HepG2 (cell line): Measurements from ENCODE around the gene SPATS2. TPM values are rescaled to one million over a fixed set of nuclear protein-coding genes. Genes with fewer than 3 reads are reported as not detected.

Experiments
- ATAC-seq: fragments of 200-7000 bp; cut with Tn5 transposase; 3 replicates; pipeline ENCODE4 v1.9.1; 2020; ENCODE audit warnings: mild to moderate bottlenecking, moderate library complexity
- BruUV-seq: library from RNA; stranded (reverse); fragments of 400-500 nt; replicated peaks from 2 replicates; lab custom pipeline; 2021; lab: Mats Ljungman, UMichigan
- CTCF ChIA-PET: fragments of 300-600 bp; formaldehyde crosslinking; extraction: SDS; loops from one replicate; lab custom pipeline; 2021; ENCODE audit warnings: low total read pairs, inconsistent platforms, low intra/inter-chr PET ratio; lab: Yijun Ruan, JAX
- POLR2A ChIA-PET: fragments of 350-600 bp; sonication (Branson Sonifier 250); formaldehyde crosslinking; loops from one replicate; lab custom pipeline; 2020; ENCODE audit warnings: antibody characterized with exemption, inconsistent platforms; lab: Yijun Ruan, JAX
- DNase-seq: peaks from one replicate; pipeline ENCODE4 v3.0.0-alpha.2; 2015; ENCODE audit warnings: low spot score
- FAIRE-seq: peaks from 3 replicates; lab custom pipeline; 2011; peaks lifted over from hg19 to GRCh38; lab: Jason Lieb, UNC
- H2AFZ ChIP-seq: one replicate; pipeline ENCODE4 v1.6.1; 2011; ENCODE audit warnings: low read length, inconsistent platforms
- H3K27ac ChIP-seq: fragments of 300-600 bp; 3 replicates; pipeline ENCODE4 v1.8.0; 2011; ENCODE audit warnings: mixed run types, mild to moderate bottlenecking, mixed read lengths, low read length, inconsistent platforms; ENCODE audit not compliant: insufficient read depth; ENCODE audit errors: extremely low read length
- H3K27me3 ChIP-seq, 2 experiments: fragments of 200-600 bp in 1 of 2; 2 replicates in 1 of 2; 3 replicates in 1 of 2; pipeline versions ENCODE4 v1.6.0 to v1.8.0; 2011; ENCODE audit warnings: low read length in 2 of 2, mild to moderate bottlenecking in 2 of 2, moderate library complexity in 2 of 2, inconsistent platforms in 1 of 2; ENCODE audit not compliant: insufficient read depth in 2 of 2, control insufficient read depth in 1 of 2
- H3K36me3 ChIP-seq, 2 experiments: fragments of 200-600 bp in 1 of 2; replicated peaks in 1 of 2; 2 replicates in 1 of 2; 3 replicates in 1 of 2; pipeline versions ENCODE4 v1.5.1 to v1.8.0; 2011; ENCODE audit warnings: low read length in 2 of 2, inconsistent platforms in 1 of 2; ENCODE audit not compliant: insufficient read depth in 2 of 2, control insufficient read depth in 1 of 2
- H3K4me1 ChIP-seq: 2 replicates; pipeline ENCODE4 v1.5.1; 2012; ENCODE audit warnings: low read length, inconsistent platforms; ENCODE audit not compliant: insufficient read depth
- H3K4me2 ChIP-seq: 2 replicates; pipeline ENCODE4 v1.6.0; 2011; ENCODE audit warnings: low read depth, low read length, inconsistent platforms
- H3K4me3 ChIP-seq, 3 experiments: fragments of 200-600 bp in 1 of 3; sonication (generic), shearing (Covaris generic) in 1 of 3; replicated peaks in 1 of 3; 2 replicates each; pipeline ENCODE4 v1.5.1; 2011 to 2016; ENCODE audit warnings: low read length in 3 of 3, inconsistent platforms in 2 of 3, low read depth in 2 of 3, mild to moderate bottlenecking in 2 of 3, control low read depth in 1 of 3, mixed read lengths in 1 of 3; ENCODE audit not compliant: insufficient read depth in 1 of 3
- H3K79me2 ChIP-seq: one replicate; pipeline ENCODE4 v1.6.1; 2011; ENCODE audit warnings: low read length, inconsistent platforms; ENCODE audit not compliant: insufficient read depth
- H3K9ac ChIP-seq: 2 replicates; pipeline ENCODE4 v1.6.0; 2011; ENCODE audit warnings: mild to moderate bottlenecking, low read depth, low read length, inconsistent platforms; ENCODE audit not compliant: insufficient read depth
- H3K9me3 ChIP-seq: 2 replicates; pipeline ENCODE4 v1.5.1; 2012; ENCODE audit warnings: mild to moderate bottlenecking, low read length
- H4K20me1 ChIP-seq: 2 replicates; pipeline ENCODE4 v1.6.0; 2011; ENCODE audit warnings: inconsistent platforms, mild to moderate bottlenecking, low read length, moderate library complexity; ENCODE audit not compliant: insufficient read depth
- HNRNPL ChIP-seq: fragments of 200-400 bp; formaldehyde crosslinking; IDR thresholded peaks from 2 replicates; pipeline ENCODE4 v1.6.1; 2017; ENCODE audit warnings: mild to moderate bottlenecking, low read depth, low read length
- ISL2 ChIP-seq: sonication (generic); formaldehyde crosslinking; IDR thresholded peaks from 2 replicates; pipeline ENCODE4 v1.5.0; 2020; ENCODE audit warnings: missing genetic modification reagents
- KAT2B ChIP-seq: fragments of 150-350 bp; IDR thresholded peaks from 2 replicates; pipeline ENCODE4 v1.6.1; 2014; ENCODE audit warnings: low read depth, low read length, borderline replicate concordance
- MED8 ChIP-seq: sonication (generic); formaldehyde crosslinking; IDR thresholded peaks from 2 replicates; pipeline ENCODE4 v1.8.1; 2023; ENCODE audit warnings: mild to moderate bottlenecking, missing genetic modification reagents; ENCODE audit not compliant: insufficient replicate concordance
- ZNF670 ChIP-seq: sonication (generic); formaldehyde crosslinking; IDR thresholded peaks from 2 replicates; pipeline ENCODE4 v1.8.0; 2022; ENCODE audit warnings: mild to moderate bottlenecking, missing genetic modification reagents, borderline replicate concordance
- WGBS: methylation state at CpG from one replicate; pipeline ENCODE4 v1.1.6; 2017; ENCODE audit warnings: low lambda C conversion rate; 5-methylcytosine and 5-hydroxymethylcytosine counted together
- in situ Hi-C: cut with HindIII; loops from 2 replicates; pipeline ENCODE4 v1.10.0; 2017; ENCODE audit warnings: low pct_unique_long_range_greater_than_20kb; ENCODE audit not compliant: extremely low pct_ligation_motif_present
- intact Hi-C: fragments of 100-400 bp; cut with micrococcal nuclease; formaldehyde crosslinking; loops from one replicate; pipeline ENCODE4 v1.10.0; 2022; ENCODE audit not compliant: unreplicated experiment
- polyA plus RNA-seq, 8 experiments: library from polyadenylated mRNA; depleted of rRNA in 3 of 8; stranded (reverse) in 7 of 8; unstranded in 1 of 8; fragments of >200 nt; fragmentation: Illumina TruSeq in 4 of 8; extraction: Trizol in 4 of 8; gene quantifications; 2 replicates each; pipeline versions ENCODE4 v1.2.1 to v1.2.3, GENCODE V29; 2011 to 2016; ENCODE audit warnings: low read depth in 4 of 8, missing spikeins in 1 of 8, mixed read lengths in 1 of 8; ENCODE audit not compliant: insufficient read depth in 1 of 8
- total RNA-seq, 5 experiments: library from RNA; depleted of rRNA; stranded (reverse); fragments of >200 nt; fragmentation: Illumina TruSeq; extraction: Trizol; gene quantifications; 2 replicates each; pipeline ENCODE4 v1.2.3, GENCODE V29; 2016; ENCODE audit warnings: low read depth in 1 of 5
- TF ChIP-seq, protein P1 (sequence below): IDR thresholded peaks from 2 replicates; pipeline ENCODE4 v1.6.1; 2018; ENCODE audit warnings: missing genetic modification reagents
- TF ChIP-seq, protein P2 (sequence below): sonication (generic); formaldehyde crosslinking; IDR thresholded peaks from 2 replicates; pipeline ENCODE4 v1.4.0; 2020; ENCODE audit warnings: mild to moderate bottlenecking, missing genetic modification reagents
- TF ChIP-seq, protein P3 (sequence below): sonication (generic); formaldehyde crosslinking; IDR thresholded peaks from 2 replicates; pipeline ENCODE4 v1.4.0; 2020; ENCODE audit warnings: mild to moderate bottlenecking, missing genetic modification reagents

The SPATS2 gene
- total and polyA plus RNA-seq, 2 of the 13 experiments (the other 11 are each of a cell fraction or from before 2014, with no cell fraction given), result 19.3 to 28.1 TPM

DNA sequence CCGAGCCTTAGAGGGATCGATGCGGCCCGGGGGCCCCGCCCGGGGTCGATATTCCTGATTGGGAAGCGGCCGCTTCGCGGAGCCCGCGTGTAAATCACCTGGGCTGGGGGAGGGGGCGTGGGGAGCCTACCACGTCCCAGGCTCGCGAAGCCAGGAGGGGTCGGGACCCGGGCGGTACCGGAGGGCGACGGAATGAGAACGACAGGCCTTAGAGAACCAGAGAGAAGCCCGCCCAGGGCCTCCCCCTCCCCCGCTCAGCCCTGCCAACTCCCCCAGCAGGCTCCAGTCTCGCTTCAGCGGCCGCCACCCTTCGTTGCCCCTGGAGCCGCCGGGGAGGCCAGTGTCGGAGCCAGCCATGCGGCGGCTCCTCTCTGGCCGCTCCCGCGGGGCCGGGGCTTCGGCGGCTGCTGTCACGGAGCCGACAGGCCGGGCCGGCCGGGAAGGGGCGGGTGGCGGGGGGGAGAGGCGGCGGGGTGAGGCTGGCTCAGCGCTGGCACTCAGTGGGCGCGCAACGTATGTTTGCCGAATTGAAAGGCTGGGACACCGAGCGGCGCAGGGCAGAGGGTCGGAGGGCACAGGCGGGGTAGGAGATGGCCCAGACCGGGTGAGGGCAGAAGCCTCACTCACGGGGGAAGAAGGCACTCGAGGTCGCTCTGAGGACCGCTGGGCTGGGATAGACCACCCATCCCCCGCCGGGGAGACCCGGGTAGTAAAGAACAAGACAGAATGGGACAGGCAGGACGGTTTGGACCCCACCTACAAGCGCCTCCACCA, 22.0 kb upstream of the SPATS2 start:
- Histone ChIP-seq H3K9me3 (no peaks in the 10 kb centered on the region), H3K4me3 (peak overlapping the region; percentile 48 to 84 (median 63); a peak in 5 of 6 replicates), H3K27me3 (peaks cover 19 to 63% of the 10 kb centered on the region in 2 experiments; a peak in 4 of 5 replicates), H3K79me2 (peaks cover 17% of the 10 kb centered on the region), H3K27ac (no peak overlapping the region), H2AFZ (no peak overlapping the region), H3K36me3 (no peaks in the 10 kb centered on the region), H3K4me2 (peak overlapping the region; percentile 98), H3K9ac (no peak overlapping the region), H3K4me1 (peaks cover 69% of the 10 kb centered on the region), H4K20me1 (0 out of 2 replicates have a peak, but pooled peaks cover 6% of the 10 kb centered on the region)
- intact Hi-C loops (no loop called here), in situ Hi-C loops (loop anchor here (10.0 kb wide), 1 partner anchor 60 kb away; no protein-coding TSS in a partner anchor)
- BruUV-seq, result no TSS peak
- WGBS, result 3% methylated on average over 37 of the region's 70 CpGs
- ChIA-PET CTCF (no interaction called here), POLR2A (interaction anchor here (1.2 to 4.5 kb wide), 2 partner anchors 21 to 169 kb away, joined by 3 to 41 read pairs; partner anchors contain the start of gene SPATS2)
- DNase-seq (no peak), ATAC-seq (peak; percentile 1; the same call in 2 of the 3 replicates), FAIRE-seq (no peak)
- TF ChIP-seq KAT2B, result peak; percentile 41; the same call in 1 of the 2 replicates
- TF ChIP-seq, protein P1, sequence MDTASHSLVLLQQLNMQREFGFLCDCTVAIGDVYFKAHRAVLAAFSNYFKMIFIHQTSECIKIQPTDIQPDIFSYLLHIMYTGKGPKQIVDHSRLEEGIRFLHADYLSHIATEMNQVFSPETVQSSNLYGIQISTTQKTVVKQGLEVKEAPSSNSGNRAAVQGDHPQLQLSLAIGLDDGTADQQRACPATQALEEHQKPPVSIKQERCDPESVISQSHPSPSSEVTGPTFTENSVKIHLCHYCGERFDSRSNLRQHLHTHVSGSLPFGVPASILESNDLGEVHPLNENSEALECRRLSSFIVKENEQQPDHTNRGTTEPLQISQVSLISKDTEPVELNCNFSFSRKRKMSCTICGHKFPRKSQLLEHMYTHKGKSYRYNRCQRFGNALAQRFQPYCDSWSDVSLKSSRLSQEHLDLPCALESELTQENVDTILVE, result no peak
- TF ChIP-seq, protein P2, sequence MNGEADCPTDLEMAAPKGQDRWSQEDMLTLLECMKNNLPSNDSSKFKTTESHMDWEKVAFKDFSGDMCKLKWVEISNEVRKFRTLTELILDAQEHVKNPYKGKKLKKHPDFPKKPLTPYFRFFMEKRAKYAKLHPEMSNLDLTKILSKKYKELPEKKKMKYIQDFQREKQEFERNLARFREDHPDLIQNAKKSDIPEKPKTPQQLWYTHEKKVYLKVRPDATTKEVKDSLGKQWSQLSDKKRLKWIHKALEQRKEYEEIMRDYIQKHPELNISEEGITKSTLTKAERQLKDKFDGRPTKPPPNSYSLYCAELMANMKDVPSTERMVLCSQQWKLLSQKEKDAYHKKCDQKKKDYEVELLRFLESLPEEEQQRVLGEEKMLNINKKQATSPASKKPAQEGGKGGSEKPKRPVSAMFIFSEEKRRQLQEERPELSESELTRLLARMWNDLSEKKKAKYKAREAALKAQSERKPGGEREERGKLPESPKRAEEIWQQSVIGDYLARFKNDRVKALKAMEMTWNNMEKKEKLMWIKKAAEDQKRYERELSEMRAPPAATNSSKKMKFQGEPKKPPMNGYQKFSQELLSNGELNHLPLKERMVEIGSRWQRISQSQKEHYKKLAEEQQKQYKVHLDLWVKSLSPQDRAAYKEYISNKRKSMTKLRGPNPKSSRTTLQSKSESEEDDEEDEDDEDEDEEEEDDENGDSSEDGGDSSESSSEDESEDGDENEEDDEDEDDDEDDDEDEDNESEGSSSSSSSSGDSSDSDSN (CRISPR knock-in tag), result peak; percentile 48; the same call in 1 of the 2 replicates
- TF ChIP-seq ZNF670 (CRISPR knock-in tag), result no peak
- no peak for TF ChIP-seq MED8
- TF ChIP-seq, protein P3, sequence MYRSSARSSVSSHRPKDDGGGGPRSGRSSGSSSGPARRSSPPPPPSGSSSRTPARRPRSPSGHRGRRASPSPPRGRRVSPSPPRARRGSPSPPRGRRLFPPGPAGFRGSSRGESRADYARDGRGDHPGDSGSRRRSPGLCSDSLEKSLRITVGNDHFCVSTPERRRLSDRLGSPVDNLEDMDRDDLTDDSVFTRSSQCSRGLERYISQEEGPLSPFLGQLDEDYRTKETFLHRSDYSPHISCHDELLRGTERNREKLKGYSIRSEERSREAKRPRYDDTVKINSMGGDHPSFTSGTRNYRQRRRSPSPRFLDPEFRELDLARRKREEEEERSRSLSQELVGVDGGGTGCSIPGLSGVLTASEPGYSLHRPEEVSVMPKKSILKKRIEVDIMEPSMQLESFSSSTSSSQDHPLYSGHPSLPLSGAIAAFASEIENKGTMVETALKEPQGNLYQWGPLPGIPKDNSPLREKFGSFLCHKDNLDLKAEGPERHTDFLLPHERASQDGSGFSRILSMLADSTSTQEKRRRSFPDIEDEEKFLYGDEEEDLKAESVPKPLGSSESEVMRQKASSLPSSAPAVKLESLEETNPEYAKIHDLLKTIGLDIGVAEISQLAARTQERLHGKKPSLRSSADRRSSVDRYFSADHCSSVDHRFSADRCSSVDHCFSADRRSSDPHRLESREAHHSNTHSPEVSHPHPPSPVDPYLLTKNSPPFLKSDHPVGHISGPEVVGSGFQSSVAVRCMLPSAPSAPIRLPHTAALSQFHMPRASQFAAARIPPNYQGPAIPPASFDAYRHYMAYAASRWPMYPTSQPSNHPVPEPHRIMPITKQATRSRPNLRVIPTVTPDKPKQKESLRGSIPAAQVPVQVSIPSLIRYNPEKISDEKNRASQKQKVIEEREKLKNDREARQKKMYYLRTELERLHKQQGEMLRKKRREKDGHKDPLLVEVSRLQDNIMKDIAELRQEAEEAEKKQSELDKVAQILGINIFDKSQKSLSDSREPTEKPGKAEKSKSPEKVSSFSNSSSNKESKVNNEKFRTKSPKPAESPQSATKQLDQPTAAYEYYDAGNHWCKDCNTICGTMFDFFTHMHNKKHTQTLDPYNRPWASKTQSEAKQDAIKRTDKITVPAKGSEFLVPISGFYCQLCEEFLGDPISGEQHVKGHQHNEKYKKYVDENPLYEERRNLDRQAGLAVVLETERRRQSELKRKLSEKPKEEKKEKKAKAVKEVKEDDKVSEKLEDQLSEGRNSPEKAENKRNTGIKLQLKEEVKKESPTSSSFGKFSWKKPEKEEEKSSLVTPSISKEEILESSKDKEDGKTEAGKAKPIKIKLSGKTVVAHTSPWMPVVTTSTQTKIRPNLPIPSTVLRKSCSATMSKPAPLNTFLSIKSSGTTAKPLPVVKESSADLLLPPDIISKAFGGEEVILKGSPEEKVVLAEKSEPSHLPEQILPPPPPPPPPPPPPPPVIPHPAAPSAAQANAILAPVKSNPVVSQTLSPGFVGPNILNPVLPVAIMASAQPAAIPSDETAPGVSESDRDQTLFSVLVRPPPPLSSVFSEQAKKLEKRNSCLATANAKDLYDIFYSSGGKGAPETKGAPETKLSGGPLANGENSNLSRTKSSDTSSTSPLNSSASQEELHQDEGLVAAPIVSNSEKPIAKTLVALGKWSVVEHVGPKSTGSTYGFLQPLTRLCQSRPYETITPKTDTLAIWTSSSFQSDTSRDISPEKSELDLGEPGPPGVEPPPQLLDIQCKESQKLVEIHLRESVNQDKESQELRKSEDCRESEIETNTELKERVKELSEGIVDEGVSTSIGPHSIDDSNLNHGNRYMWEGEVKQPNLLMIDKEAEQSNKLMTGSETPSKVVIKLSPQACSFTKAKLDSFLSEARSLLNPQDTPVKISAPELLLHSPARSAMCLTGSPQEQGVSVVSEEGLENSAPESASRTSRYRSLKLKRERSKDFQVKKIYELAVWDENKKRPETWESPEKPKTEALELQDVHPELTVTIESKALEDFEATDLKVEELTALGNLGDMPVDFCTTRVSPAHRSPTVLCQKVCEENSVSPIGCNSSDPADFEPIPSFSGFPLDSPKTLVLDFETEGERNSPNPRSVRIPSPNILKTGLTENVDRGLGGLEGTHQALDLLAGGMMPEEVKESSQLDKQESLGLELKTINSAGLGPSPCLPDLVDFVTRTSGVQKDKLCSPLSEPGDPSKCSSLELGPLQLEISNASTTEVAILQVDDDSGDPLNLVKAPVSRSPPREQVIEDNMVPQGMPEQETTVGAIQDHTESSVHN (CRISPR knock-in tag), result no peak
- no peak for TF ChIP-seq ISL2 (CRISPR knock-in tag)
- TF ChIP-seq HNRNPL, result 0 out of 2 replicates have a peak, but pooled peaks have one; percentile 52
